A673 (cell line): ENCODE results near the gene SSR1. TPM values are rescaled to one million over a fixed set of nuclear protein-coding genes. Genes with fewer than 3 reads are reported as not detected.

ENCODE experiments used
- BruUV-seq: library from RNA; stranded (reverse); fragments of 400-500 nt; replicated peaks from 2 replicates; lab custom pipeline; 2021; lab: Mats Ljungman, UMichigan
- CTCF ChIA-PET: fragments of 300-600 bp; sonication (Branson Sonifier 250); formaldehyde crosslinking; loops from one replicate; lab custom pipeline; 2022; ENCODE audit warnings: antibody characterized with exemption; lab: Charles Lee
- POLR2A ChIA-PET: fragments of 300-600 bp; sonication (Branson Sonifier 250); formaldehyde crosslinking; loops from one replicate; lab custom pipeline; 2022; ENCODE audit warnings: antibody characterized with exemption; ENCODE audit not compliant: low non-redundant PET; lab: Charles Lee
- DNase-seq: peaks from one replicate; pipeline ENCODE4 v3.0.0-alpha.2; 2015; ENCODE audit warnings: low spot score
- H3K27ac ChIP-seq: fragments of 200-600 bp; sonication (generic); 2 replicates; pipeline ENCODE4 v1.5.1; 2016; ENCODE audit warnings: mixed run types, low read depth, mild to moderate bottlenecking, mixed read lengths, antibody characterized with exemption, low read length; ENCODE audit not compliant: poor library complexity, severe bottlenecking
- H3K27me3 ChIP-seq: fragments of 200-600 bp; sonication (generic); replicated peaks from 2 replicates; pipeline ENCODE4 v1.6.1; 2017; ENCODE audit warnings: mixed run types, low read depth, mild to moderate bottlenecking, mixed read lengths, antibody characterized with exemption, low read length; ENCODE audit not compliant: insufficient read depth, poor library complexity
- H3K36me3 ChIP-seq: fragments of 200-600 bp; sonication (generic); 2 replicates; pipeline ENCODE4 v1.6.1; 2016; ENCODE audit warnings: mixed run types, mild to moderate bottlenecking, mixed read lengths, antibody characterized with exemption, low read length; ENCODE audit not compliant: insufficient read depth, poor library complexity, severe bottlenecking
- H3K4me1 ChIP-seq: fragments of 200-600 bp; sonication (generic); 2 replicates; pipeline ENCODE4 v1.6.1; 2017; ENCODE audit warnings: mixed run types, mild to moderate bottlenecking, mixed read lengths, antibody characterized with exemption, low read length; ENCODE audit not compliant: insufficient read depth, poor library complexity, severe bottlenecking
- H3K4me3 ChIP-seq: fragments of 200-600 bp; sonication (generic); 2 replicates; pipeline ENCODE4 v1.5.1; 2016; ENCODE audit warnings: low read depth, mixed run types, mild to moderate bottlenecking, mixed read lengths, low read length; ENCODE audit not compliant: poor library complexity, severe bottlenecking
- H3K9me3 ChIP-seq: fragments of 200-600 bp; sonication (generic); 2 replicates; pipeline ENCODE4 v1.6.1; 2016; ENCODE audit warnings: mixed run types, low read depth, mild to moderate bottlenecking, mixed read lengths, antibody characterized with exemption, low read length; ENCODE audit not compliant: poor library complexity, severe bottlenecking
- EZH2 ChIP-seq: fragments of 200-600 bp; sonication (generic); IDR thresholded peaks from 2 replicates; pipeline ENCODE4 v1.6.1; 2017; ENCODE audit warnings: borderline replicate concordance, low read depth, mild to moderate bottlenecking, mixed read lengths, antibody characterized with exemption, low read length; ENCODE audit not compliant: poor library complexity, severe bottlenecking
- intact Hi-C: fragments of 100-400 bp; cut with micrococcal nuclease; formaldehyde crosslinking; loops from one replicate; pipeline ENCODE4 v1.10.0; 2022; ENCODE audit not compliant: unreplicated experiment
- total RNA-seq: library from RNA; stranded (reverse); gene quantifications from 2 replicates; pipeline ENCODE4 v1.2.3, GENCODE V29; 2021
- TF ChIP-seq, protein P1 (sequence below): fragments of 300-800, 200-600 bp; sonication (generic); conservative IDR thresholded peaks from 2 replicates; pipeline ENCODE4 v1.5.1; 2017; ENCODE audit warnings: low read depth, mild to moderate bottlenecking, antibody characterized with exemption, low read length, moderate library complexity, mixed read lengths

Gene SSR1
- total RNA-seq, 1 experiment from 2014 or later = 161 TPM

DNA sequence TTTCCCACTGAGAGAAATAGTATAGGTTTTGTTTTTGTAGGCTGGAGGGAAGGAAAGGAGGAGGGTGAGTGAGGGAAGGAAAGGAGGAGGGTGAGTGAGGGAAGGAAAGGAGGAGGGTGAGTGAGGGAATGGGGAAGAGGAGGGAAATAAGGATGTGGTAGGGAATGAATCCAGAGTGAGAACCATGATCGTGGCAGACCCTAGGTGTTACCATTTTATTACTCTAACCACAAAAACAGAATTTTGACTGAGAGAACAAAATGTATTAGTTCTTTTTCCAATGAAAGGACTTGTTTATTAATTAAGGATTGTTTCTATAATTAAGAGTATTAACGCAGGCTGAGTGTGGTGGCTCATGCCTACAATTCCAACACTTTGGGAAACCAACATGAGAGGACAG, 16.4 kb downstream of the SSR1 start:
- no TSS peak for BruUV-seq
- H3K36me3 ChIP-seq = peaks cover 87% of the 10 kb centered on the region
- CTCF ChIA-PET = no interaction called here
- peaks cover 20% of the 10 kb centered on the region for H3K4me1 ChIP-seq
- POLR2A ChIA-PET = no interaction called here
- no peak overlapping the region for H3K4me3 ChIP-seq
- no peaks in the 10 kb centered on the region for H3K9me3 ChIP-seq
- TF ChIP-seq, protein P1, sequence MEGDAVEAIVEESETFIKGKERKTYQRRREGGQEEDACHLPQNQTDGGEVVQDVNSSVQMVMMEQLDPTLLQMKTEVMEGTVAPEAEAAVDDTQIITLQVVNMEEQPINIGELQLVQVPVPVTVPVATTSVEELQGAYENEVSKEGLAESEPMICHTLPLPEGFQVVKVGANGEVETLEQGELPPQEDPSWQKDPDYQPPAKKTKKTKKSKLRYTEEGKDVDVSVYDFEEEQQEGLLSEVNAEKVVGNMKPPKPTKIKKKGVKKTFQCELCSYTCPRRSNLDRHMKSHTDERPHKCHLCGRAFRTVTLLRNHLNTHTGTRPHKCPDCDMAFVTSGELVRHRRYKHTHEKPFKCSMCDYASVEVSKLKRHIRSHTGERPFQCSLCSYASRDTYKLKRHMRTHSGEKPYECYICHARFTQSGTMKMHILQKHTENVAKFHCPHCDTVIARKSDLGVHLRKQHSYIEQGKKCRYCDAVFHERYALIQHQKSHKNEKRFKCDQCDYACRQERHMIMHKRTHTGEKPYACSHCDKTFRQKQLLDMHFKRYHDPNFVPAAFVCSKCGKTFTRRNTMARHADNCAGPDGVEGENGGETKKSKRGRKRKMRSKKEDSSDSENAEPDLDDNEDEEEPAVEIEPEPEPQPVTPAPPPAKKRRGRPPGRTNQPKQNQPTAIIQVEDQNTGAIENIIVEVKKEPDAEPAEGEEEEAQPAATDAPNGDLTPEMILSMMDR = no peak
- no peak for TF ChIP-seq EZH2
- intact Hi-C loops = no loop called here
- peak overlapping the region; percentile 26 for H3K27ac ChIP-seq
- no peaks in the 10 kb centered on the region for H3K27me3 ChIP-seq
- no peak for DNase-seq

DNA sequence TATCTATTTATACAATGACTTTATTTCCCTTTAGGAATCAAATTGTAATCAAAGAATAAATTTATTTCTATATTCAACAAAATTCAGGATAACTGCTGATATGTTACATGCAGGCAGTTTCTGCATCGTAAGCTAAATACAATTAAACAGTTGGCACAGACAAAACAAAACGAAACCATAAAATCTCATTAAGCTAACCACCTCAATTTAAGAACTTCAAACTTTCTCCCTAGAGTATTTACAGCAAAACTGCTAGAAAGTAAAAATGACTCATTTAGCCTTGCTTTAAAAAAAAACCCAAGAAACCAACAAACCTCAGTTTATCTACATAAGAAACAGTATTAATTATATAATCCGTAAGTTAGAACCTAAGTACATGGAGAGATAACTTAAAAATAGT, 17.1 kb downstream of the SSR1 start:
- ChIA-PET POLR2A (no interaction called here), CTCF (interaction anchor here (0.6 kb wide), 1 partner anchor 17 kb away, joined by 5 read pairs; no protein-coding TSS in a partner anchor)
- no TSS peak for BruUV-seq

GRCh38 chr6:7292596-7293255, 20.3 kb downstream of the SSR1 start:
- TF ChIP-seq, protein P1 = no peak
- TF ChIP-seq EZH2 = no peak
- intact Hi-C loops = no loop called here
- Histone ChIP-seq H3K4me1 (peaks cover 20% of the 10 kb centered on the region), H3K9me3 (no peaks in the 10 kb centered on the region), H3K27me3 (no peaks in the 10 kb centered on the region), H3K36me3 (peaks cover 88% of the 10 kb centered on the region), H3K4me3 (no peak overlapping the region), H3K27ac (no peak overlapping the region)
- DNase-seq = no peak
- ChIA-PET POLR2A (interaction anchor here (0.6 kb wide), 1 partner anchor 13 kb away, joined by 3 read pairs; no protein-coding TSS in a partner anchor), CTCF (no interaction called here)
- BruUV-seq = no TSS peak

More for the DNA sequence above, 17.1 kb downstream of the SSR1 start:
- Histone ChIP-seq H3K36me3 (peaks cover 87% of the 10 kb centered on the region), H3K4me3 (no peak overlapping the region), H3K27me3 (no peaks in the 10 kb centered on the region), H3K9me3 (no peaks in the 10 kb centered on the region), H3K4me1 (peaks cover 20% of the 10 kb centered on the region), H3K27ac (no peak overlapping the region)
- intact Hi-C loops = no loop called here
- no peak for DNase-seq
- TF ChIP-seq, protein P1 = no peak
- TF ChIP-seq EZH2 = no peak
